Mesenchymal stem cell (in vitro differentiated cells and primary cell): Measurements from ENCODE around the gene PSMA6.

Source experiments
- DNase-seq: peaks from one replicate; pipeline ENCODE4 v3.0.0-alpha.2; 2013
- H2AFZ ChIP-seq: one replicate; pipeline ENCODE4 v1.6.1; 2013; ENCODE audit warnings: low read depth, mild to moderate bottlenecking, control low read depth, inconsistent platforms, low read length, moderate library complexity
- H2AK5ac ChIP-seq: 2 replicates; pipeline ENCODE4 v1.6.1; 2013; ENCODE audit warnings: low read length, moderate library complexity, mild to moderate bottlenecking, inconsistent platforms; ENCODE audit not compliant: severe bottlenecking
- H2BK120ac ChIP-seq: one replicate; pipeline ENCODE4 v1.6.1; 2013; ENCODE audit warnings: low read depth, mild to moderate bottlenecking, inconsistent platforms, low read length, moderate library complexity
- H2BK12ac ChIP-seq, 2 experiments: one replicate each; pipeline ENCODE4 v1.6.1; 2013; ENCODE audit warnings: inconsistent platforms in 2 of 2, low read length in 2 of 2, mild to moderate bottlenecking in 2 of 2, moderate library complexity in 2 of 2, control low read depth in 1 of 2
- H2BK15ac ChIP-seq: one replicate; pipeline ENCODE4 v1.6.1; 2013; ENCODE audit warnings: mild to moderate bottlenecking, low read depth, inconsistent platforms; ENCODE audit not compliant: poor library complexity, severe bottlenecking
- H2BK5ac ChIP-seq: 2 replicates; pipeline ENCODE4 v1.6.1; 2013; ENCODE audit warnings: low read depth, mild to moderate bottlenecking, low read length, control low read depth, inconsistent platforms; ENCODE audit not compliant: poor library complexity, severe bottlenecking
- H3K14ac ChIP-seq, 2 experiments: one replicate each; pipeline ENCODE4 v1.6.1; 2013; ENCODE audit warnings: inconsistent platforms in 2 of 2, low read length in 2 of 2, control low read depth in 1 of 2, mild to moderate bottlenecking in 1 of 2, moderate library complexity in 1 of 2
- H3K18ac ChIP-seq, 2 experiments: one replicate each; pipeline ENCODE4 v1.6.1; 2013; ENCODE audit warnings: inconsistent platforms in 2 of 2, low read length in 2 of 2, control low read depth in 1 of 2, low read depth in 1 of 2, mild to moderate bottlenecking in 1 of 2
- H3K23ac ChIP-seq, 2 experiments: one replicate each; pipeline ENCODE4 v1.6.1; 2013; ENCODE audit warnings: inconsistent platforms in 2 of 2, low read length in 2 of 2, mild to moderate bottlenecking in 2 of 2, moderate library complexity in 2 of 2, control low read depth in 1 of 2
- H3K27ac ChIP-seq: 2 replicates; pipeline ENCODE4 v1.5.1; 2013; ENCODE audit warnings: mild to moderate bottlenecking, moderate library complexity, low read length, control low read depth, inconsistent platforms; ENCODE audit not compliant: poor library complexity, severe bottlenecking
- H3K27me3 ChIP-seq, 2 experiments: 2 replicates each; pipeline versions ENCODE4 v1.6.1 to v1.7.0; 2013; ENCODE audit warnings: low read length in 2 of 2, mild to moderate bottlenecking in 2 of 2, moderate library complexity in 2 of 2, control low read depth in 1 of 2, inconsistent platforms in 1 of 2; ENCODE audit not compliant: control insufficient read depth in 1 of 2, insufficient read depth in 1 of 2
- H3K36me3 ChIP-seq, 2 experiments: 2 replicates each; pipeline versions ENCODE4 v1.6.1 to v1.7.0; 2013; ENCODE audit warnings: low read length in 2 of 2, control low read depth in 1 of 2, inconsistent platforms in 1 of 2, low read depth in 1 of 2, mild to moderate bottlenecking in 1 of 2; ENCODE audit not compliant: insufficient read depth in 2 of 2, control insufficient read depth in 1 of 2
- H3K4ac ChIP-seq, 2 experiments: one replicate each; pipeline ENCODE4 v1.6.1; 2013; ENCODE audit warnings: inconsistent platforms in 2 of 2, low read length in 2 of 2, mild to moderate bottlenecking in 2 of 2, moderate library complexity in 2 of 2, control low read depth in 1 of 2, low read depth in 1 of 2
- H3K4me1 ChIP-seq: 2 replicates; pipeline ENCODE4 v1.6.1; 2013; ENCODE audit warnings: low read depth, low read length, control low read depth; ENCODE audit not compliant: control insufficient read depth, insufficient read depth
- H3K4me2 ChIP-seq: 2 replicates; pipeline ENCODE4 v1.6.1; 2013; ENCODE audit warnings: low read length, mild to moderate bottlenecking, inconsistent platforms; ENCODE audit not compliant: poor library complexity, severe bottlenecking
- H3K4me3 ChIP-seq, 2 experiments: 2 replicates each; pipeline versions ENCODE4 v1.5.1 to v1.7.0; 2013; ENCODE audit warnings: low read length in 2 of 2, mild to moderate bottlenecking in 2 of 2, control low read depth in 1 of 2, low read depth in 1 of 2; ENCODE audit not compliant: insufficient read depth in 1 of 2
- H3K79me1 ChIP-seq: replicated peaks from 2 replicates; pipeline ENCODE4 v1.6.1; 2013; ENCODE audit warnings: mild to moderate bottlenecking, control low read depth, low read length, inconsistent platforms; ENCODE audit not compliant: poor library complexity, severe bottlenecking
- H3K9ac ChIP-seq: 2 replicates; pipeline ENCODE4 v1.7.0; 2013; ENCODE audit warnings: mild to moderate bottlenecking, low read length, moderate library complexity
- H3K9me3 ChIP-seq: 2 replicates; pipeline ENCODE4 v1.7.0; 2013; ENCODE audit warnings: mild to moderate bottlenecking, low read length; ENCODE audit not compliant: control insufficient read depth
- H4K8ac ChIP-seq: one replicate; pipeline ENCODE4 v1.6.1; 2013; ENCODE audit warnings: inconsistent platforms, mild to moderate bottlenecking, low read length, moderate library complexity
- H4K91ac ChIP-seq: one replicate; pipeline ENCODE4 v1.6.1; 2013; ENCODE audit warnings: mild to moderate bottlenecking, low read length, inconsistent platforms
- WGBS: methylation state at CpG from one replicate; pipeline ENCODE4 v1.1.7; 2013; ENCODE audit warnings: mixed read lengths; 5-methylcytosine and 5-hydroxymethylcytosine counted together

The PSMA6 gene

GRCh38 chr14:35286003-35286600 is 6.1 kb upstream of the PSMA6 start:
- peaks cover 3% of the 10 kb centered on the region for H3K4me1 ChIP-seq
- H3K23ac ChIP-seq = no peak overlapping the region
- H3K9ac ChIP-seq = no peak overlapping the region
- WGBS = over 99% methylated on average over 8 of the region's 8 CpGs
- no peak overlapping the region for H2BK12ac ChIP-seq
- no peak overlapping the region for H4K91ac ChIP-seq
- DNase-seq = no peak
- no peaks in the 10 kb centered on the region for H3K79me1 ChIP-seq
- no peak overlapping the region for H2AFZ ChIP-seq
- no peak overlapping the region for H3K4me3 ChIP-seq
- peaks cover 0 to 5% of the 10 kb centered on the region in 2 experiments for H3K36me3 ChIP-seq
- no peak overlapping the region for H2AK5ac ChIP-seq
- no peak overlapping the region for H4K8ac ChIP-seq
- H2BK120ac ChIP-seq = no peak overlapping the region
- H3K18ac ChIP-seq = no peak overlapping the region
- no peak overlapping the region for H3K4ac ChIP-seq
- H3K9me3 ChIP-seq = no peaks in the 10 kb centered on the region
- H2BK5ac ChIP-seq = no peak overlapping the region
- H3K27me3 ChIP-seq = no peaks in the 10 kb centered on the region
- no peak overlapping the region for H3K4me2 ChIP-seq
- H3K27ac ChIP-seq = no peak overlapping the region
- no peak overlapping the region for H2BK15ac ChIP-seq
- no peak overlapping the region for H3K14ac ChIP-seq

GRCh38 chr14:35286707-35287106 is 5.5 kb upstream of the PSMA6 start:
- H3K18ac ChIP-seq = no peak overlapping the region
- H2BK120ac ChIP-seq = no peak overlapping the region
- H3K36me3 ChIP-seq = peaks cover 0 to 5% of the 10 kb centered on the region in 2 experiments
- no peak overlapping the region for H3K14ac ChIP-seq
- no peak overlapping the region for H2AFZ ChIP-seq
- H2BK5ac ChIP-seq = no peak overlapping the region
- no peak overlapping the region for H3K4ac ChIP-seq
- no peak overlapping the region for H3K27ac ChIP-seq
- H3K9me3 ChIP-seq = no peaks in the 10 kb centered on the region
- no peak overlapping the region for H2BK12ac ChIP-seq
- peaks cover 3% of the 10 kb centered on the region for H3K4me1 ChIP-seq
- no peak overlapping the region for H2BK15ac ChIP-seq
- no peak for DNase-seq
- no peak overlapping the region for H4K91ac ChIP-seq
- H4K8ac ChIP-seq = no peak overlapping the region
- WGBS = 100% methylated on average over 1 of the region's 1 CpG
- H3K27me3 ChIP-seq = no peaks in the 10 kb centered on the region
- no peak overlapping the region for H3K4me3 ChIP-seq
- no peak overlapping the region for H3K9ac ChIP-seq
- no peak overlapping the region for H3K23ac ChIP-seq
- H3K79me1 ChIP-seq = no peaks in the 10 kb centered on the region
- H2AK5ac ChIP-seq = no peak overlapping the region
- H3K4me2 ChIP-seq = no peak overlapping the region

- H3K14ac ChIP-seq = no peak overlapping the region
- no peak overlapping the region for H4K91ac ChIP-seq
- no peak overlapping the region for H3K23ac ChIP-seq
- 95% methylated on average over 7 of the region's 8 CpGs for WGBS
- no peak overlapping the region for H3K4me2 ChIP-seq
- no peaks in the 10 kb centered on the region for H3K79me1 ChIP-seq
- no peak overlapping the region for H3K4me3 ChIP-seq
- H3K27me3 ChIP-seq = no peaks in the 10 kb centered on the region
- H3K18ac ChIP-seq = no peak overlapping the region
- H3K36me3 ChIP-seq = peaks cover 0 to 4% of the 10 kb centered on the region in 2 experiments
- no peak overlapping the region for H4K8ac ChIP-seq
- no peak for DNase-seq
- H3K4me1 ChIP-seq = peaks cover 3% of the 10 kb centered on the region
- H3K4ac ChIP-seq = no peak overlapping the region
- no peak overlapping the region for H3K27ac ChIP-seq
- no peak overlapping the region for H3K9ac ChIP-seq
- H2BK120ac ChIP-seq = no peak overlapping the region
- H2AK5ac ChIP-seq = no peak overlapping the region
- H2AFZ ChIP-seq = no peak overlapping the region
- no peak overlapping the region for H2BK12ac ChIP-seq
- no peak overlapping the region for H2BK15ac ChIP-seq
- no peak overlapping the region for H2BK5ac ChIP-seq
- H3K9me3 ChIP-seq = no peaks in the 10 kb centered on the region
Observed at GRCh38 chr14:35287431-35288013, 4.7 kb upstream of the PSMA6 start.

GRCh38 chr14:35289623-35290022 is 2.6 kb upstream of the PSMA6 start:
- WGBS = 98% methylated on average over 2 of the region's 3 CpGs

More at GRCh38 chr14:35289623-35290022, 2.6 kb upstream of the PSMA6 start:
- Histone ChIP-seq H3K9ac (no peak overlapping the region), H3K4me2 (no peak overlapping the region), H2BK15ac (no peak overlapping the region), H4K91ac (no peak overlapping the region), H3K36me3 (peaks cover 0 to 5% of the 10 kb centered on the region in 2 experiments), H2AK5ac (no peak overlapping the region), H3K9me3 (no peaks in the 10 kb centered on the region), H3K4ac (no peak overlapping the region), H2BK12ac (no peak overlapping the region), H3K27ac (no peak overlapping the region), H2BK120ac (no peak overlapping the region), H3K14ac (no peak overlapping the region), H3K79me1 (no peaks in the 10 kb centered on the region), H4K8ac (no peak overlapping the region), H3K18ac (no peak overlapping the region), H2BK5ac (no peak overlapping the region), H3K4me3 (no peak overlapping the region), H3K23ac (no peak overlapping the region), H3K27me3 (no peaks in the 10 kb centered on the region), H3K4me1 (peaks cover 6% of the 10 kb centered on the region), H2AFZ (no peak overlapping the region)
- no peak for DNase-seq
